ENCODE results near the gene FXR1. TPM values are rescaled to one million over a fixed set of nuclear protein-coding genes. Genes with fewer than 3 reads are reported as not detected.

FXR1 gene
- total and polyA plus RNA-seq, 2 of the 13 experiments (the other 11 are each of a cell fraction or from before 2014, with no cell fraction given) = 104 to 132 TPM

DNA sequence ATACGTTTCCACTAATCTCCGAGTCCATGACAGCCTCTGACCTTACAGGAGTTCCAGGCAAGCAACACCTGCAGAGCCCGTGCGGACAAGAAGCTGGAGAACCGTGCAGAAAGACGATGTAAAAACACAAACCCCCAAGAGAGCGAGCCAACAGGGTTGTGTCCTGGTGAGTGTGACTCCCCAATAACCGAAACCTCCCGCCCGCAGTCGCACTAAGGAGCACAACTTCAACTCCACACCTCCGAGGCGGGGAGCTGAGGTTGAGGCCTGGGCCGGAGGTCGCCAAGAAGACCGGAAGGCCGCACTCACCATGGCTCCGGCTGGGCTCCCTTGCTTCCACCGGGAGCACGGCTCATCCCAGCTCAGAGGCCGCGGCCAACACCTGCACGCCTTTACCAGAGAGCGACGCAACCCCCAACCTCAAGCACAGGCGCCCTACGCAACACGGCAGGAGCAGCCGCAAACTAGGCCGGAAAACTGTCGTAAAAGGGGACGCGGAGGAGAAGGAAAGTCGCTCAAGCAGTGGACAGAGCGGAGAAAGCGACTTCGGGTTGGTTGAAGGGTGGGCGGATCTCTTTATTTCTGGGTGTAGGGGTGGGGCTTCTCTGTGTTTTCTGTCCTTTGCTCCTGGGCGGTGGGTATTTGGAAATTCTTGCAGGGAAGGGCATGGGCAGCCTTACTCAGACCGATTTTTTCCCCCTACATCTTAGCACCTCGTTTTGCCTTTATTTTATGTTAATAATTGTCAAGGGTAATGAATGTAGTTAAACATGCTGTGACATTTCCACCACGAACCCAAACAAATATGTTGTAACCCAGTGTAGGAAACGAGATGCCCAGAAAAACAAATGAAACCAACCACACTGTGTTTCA, 77.1 kb downstream of the FXR1 start, which contains the start of gene DNAJC19 (continued):
- no peak for TF ChIP-seq SRSF9 (IDR thresholded peaks at IDR 0.05; ENCODE audit: borderline replicate concordance, insufficient read depth, low read depth, low read length, poor library complexity, severe bottlenecking)
- TF ChIP-seq, protein P1, sequence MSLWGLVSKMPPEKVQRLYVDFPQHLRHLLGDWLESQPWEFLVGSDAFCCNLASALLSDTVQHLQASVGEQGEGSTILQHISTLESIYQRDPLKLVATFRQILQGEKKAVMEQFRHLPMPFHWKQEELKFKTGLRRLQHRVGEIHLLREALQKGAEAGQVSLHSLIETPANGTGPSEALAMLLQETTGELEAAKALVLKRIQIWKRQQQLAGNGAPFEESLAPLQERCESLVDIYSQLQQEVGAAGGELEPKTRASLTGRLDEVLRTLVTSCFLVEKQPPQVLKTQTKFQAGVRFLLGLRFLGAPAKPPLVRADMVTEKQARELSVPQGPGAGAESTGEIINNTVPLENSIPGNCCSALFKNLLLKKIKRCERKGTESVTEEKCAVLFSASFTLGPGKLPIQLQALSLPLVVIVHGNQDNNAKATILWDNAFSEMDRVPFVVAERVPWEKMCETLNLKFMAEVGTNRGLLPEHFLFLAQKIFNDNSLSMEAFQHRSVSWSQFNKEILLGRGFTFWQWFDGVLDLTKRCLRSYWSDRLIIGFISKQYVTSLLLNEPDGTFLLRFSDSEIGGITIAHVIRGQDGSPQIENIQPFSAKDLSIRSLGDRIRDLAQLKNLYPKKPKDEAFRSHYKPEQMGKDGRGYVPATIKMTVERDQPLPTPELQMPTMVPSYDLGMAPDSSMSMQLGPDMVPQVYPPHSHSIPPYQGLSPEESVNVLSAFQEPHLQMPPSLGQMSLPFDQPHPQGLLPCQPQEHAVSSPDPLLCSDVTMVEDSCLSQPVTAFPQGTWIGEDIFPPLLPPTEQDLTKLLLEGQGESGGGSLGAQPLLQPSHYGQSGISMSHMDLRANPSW (CRISPR knock-in tag; IDR thresholded peaks at IDR 0.05; ENCODE audit: borderline replicate concordance) = peak; percentile 64; the same call in 1 of the 2 replicates
- TF ChIP-seq ZNF570 (CRISPR knock-in tag; IDR thresholded peaks at IDR 0.05; ENCODE audit: borderline replicate concordance) = 0 out of 2 replicates have a peak, but pooled peaks have one; percentile 49
- TF ChIP-seq, protein P2, sequence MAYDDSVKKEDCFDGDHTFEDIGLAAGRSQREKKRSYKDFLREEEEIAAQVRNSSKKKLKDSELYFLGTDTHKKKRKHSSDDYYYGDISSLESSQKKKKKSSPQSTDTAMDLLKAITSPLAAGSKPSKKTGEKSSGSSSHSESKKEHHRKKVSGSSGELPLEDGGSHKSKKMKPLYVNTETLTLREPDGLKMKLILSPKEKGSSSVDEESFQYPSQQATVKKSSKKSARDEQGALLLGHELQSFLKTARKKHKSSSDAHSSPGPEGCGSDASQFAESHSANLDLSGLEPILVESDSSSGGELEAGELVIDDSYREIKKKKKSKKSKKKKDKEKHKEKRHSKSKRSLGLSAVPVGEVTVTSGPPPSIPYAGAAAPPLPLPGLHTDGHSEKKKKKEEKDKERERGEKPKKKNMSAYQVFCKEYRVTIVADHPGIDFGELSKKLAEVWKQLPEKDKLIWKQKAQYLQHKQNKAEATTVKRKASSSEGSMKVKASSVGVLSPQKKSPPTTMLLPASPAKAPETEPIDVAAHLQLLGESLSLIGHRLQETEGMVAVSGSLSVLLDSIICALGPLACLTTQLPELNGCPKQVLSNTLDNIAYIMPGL (CRISPR knock-in tag; IDR thresholded peaks at IDR 0.05; ENCODE audit: borderline replicate concordance in 1 of 2, low read depth in 1 of 2) = peak; percentile 79 to 93
- 0 out of 2 replicates have a peak, but pooled peaks have one; percentile 51 for TF ChIP-seq ZSCAN22 (CRISPR knock-in tag; IDR thresholded peaks at IDR 0.05)
- TF ChIP-seq, protein P3, sequence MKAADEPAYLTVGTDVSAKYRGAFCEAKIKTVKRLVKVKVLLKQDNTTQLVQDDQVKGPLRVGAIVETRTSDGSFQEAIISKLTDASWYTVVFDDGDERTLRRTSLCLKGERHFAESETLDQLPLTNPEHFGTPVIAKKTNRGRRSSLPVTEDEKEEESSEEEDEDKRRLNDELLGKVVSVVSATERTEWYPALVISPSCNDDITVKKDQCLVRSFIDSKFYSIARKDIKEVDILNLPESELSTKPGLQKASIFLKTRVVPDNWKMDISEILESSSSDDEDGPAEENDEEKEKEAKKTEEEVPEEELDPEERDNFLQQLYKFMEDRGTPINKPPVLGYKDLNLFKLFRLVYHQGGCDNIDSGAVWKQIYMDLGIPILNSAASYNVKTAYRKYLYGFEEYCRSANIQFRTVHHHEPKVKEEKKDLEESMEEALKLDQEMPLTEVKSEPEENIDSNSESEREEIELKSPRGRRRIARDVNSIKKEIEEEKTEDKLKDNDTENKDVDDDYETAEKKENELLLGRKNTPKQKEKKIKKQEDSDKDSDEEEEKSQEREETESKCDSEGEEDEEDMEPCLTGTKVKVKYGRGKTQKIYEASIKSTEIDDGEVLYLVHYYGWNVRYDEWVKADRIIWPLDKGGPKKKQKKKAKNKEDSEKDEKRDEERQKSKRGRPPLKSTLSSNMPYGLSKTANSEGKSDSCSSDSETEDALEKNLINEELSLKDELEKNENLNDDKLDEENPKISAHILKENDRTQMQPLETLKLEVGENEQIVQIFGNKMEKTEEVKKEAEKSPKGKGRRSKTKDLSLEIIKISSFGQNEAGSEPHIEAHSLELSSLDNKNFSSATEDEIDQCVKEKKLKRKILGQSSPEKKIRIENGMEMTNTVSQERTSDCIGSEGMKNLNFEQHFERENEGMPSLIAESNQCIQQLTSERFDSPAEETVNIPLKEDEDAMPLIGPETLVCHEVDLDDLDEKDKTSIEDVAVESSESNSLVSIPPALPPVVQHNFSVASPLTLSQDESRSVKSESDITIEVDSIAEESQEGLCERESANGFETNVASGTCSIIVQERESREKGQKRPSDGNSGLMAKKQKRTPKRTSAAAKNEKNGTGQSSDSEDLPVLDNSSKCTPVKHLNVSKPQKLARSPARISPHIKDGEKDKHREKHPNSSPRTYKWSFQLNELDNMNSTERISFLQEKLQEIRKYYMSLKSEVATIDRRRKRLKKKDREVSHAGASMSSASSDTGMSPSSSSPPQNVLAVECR (CRISPR knock-in tag; IDR thresholded peaks at IDR 0.05; ENCODE audit: borderline replicate concordance) = peak; percentile 93
- TF ChIP-seq, protein P4, sequence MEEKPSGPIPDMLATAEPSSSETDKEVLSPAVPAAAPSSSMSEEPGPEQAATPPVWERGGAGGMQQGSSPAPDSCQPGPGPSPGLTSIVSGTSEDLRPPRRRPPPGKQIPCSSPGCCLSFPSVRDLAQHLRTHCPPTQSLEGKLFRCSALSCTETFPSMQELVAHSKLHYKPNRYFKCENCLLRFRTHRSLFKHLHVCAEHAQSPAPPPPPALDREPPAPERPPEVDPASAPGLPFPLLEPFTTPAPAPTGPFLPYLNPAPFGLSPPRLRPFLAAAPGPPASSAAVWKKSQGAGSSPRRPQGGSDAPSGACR (CRISPR knock-in tag; IDR thresholded peaks at IDR 0.05) = peak; percentile 51
- TF ChIP-seq, protein P5, sequence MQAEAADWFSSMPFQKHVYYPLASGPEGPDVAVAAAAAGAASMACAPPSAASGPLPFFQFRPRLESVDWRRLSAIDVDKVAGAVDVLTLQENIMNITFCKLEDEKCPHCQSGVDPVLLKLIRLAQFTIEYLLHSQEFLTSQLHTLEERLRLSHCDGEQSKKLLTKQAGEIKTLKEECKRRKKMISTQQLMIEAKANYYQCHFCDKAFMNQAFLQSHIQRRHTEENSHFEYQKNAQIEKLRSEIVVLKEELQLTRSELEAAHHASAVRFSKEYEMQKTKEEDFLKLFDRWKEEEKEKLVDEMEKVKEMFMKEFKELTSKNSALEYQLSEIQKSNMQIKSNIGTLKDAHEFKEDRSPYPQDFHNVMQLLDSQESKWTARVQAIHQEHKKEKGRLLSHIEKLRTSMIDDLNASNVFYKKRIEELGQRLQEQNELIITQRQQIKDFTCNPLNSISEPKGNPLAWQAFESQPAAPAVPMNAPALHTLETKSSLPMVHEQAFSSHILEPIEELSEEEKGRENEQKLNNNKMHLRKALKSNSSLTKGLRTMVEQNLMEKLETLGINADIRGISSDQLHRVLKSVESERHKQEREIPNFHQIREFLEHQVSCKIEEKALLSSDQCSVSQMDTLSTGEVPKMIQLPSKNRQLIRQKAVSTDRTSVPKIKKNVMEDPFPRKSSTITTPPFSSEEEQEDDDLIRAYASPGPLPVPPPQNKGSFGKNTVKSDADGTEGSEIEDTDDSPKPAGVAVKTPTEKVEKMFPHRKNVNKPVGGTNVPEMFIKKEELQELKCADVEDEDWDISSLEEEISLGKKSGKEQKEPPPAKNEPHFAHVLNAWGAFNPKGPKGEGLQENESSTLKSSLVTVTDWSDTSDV (CRISPR knock-in tag; IDR thresholded peaks at IDR 0.05) = no peak
- TF ChIP-seq, protein P6, sequence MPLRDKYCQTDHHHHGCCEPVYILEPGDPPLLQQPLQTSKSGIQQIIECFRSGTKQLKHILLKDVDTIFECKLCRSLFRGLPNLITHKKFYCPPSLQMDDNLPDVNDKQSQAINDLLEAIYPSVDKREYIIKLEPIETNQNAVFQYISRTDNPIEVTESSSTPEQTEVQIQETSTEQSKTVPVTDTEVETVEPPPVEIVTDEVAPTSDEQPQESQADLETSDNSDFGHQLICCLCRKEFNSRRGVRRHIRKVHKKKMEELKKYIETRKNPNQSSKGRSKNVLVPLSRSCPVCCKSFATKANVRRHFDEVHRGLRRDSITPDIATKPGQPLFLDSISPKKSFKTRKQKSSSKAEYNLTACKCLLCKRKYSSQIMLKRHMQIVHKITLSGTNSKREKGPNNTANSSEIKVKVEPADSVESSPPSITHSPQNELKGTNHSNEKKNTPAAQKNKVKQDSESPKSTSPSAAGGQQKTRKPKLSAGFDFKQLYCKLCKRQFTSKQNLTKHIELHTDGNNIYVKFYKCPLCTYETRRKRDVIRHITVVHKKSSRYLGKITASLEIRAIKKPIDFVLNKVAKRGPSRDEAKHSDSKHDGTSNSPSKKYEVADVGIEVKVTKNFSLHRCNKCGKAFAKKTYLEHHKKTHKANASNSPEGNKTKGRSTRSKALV (CRISPR knock-in tag; IDR thresholded peaks at IDR 0.05) = peak; percentile 42; the same call in 1 of the 2 replicates
- peak in 1 of 2 experiments; percentile 91; a peak in 2 of 4 replicates for TF ChIP-seq KLF16 (CRISPR knock-in tag; IDR thresholded peaks at IDR 0.05)
